ENCODE results near the gene FAM162B. TPM values are rescaled to one million over a fixed set of nuclear protein-coding genes. Genes with fewer than 3 reads are reported as not detected.
"Not testable (repeated sequence)": the region's sequence is repeated elsewhere in the genome, so short reads cannot be mapped to it uniquely, and the experiment has no call there.

Gene FAM162B
- total RNA-seq, 4 donors from 2014 or later, result 1.9 to 5.6 (median 3.5) TPM

DNA sequence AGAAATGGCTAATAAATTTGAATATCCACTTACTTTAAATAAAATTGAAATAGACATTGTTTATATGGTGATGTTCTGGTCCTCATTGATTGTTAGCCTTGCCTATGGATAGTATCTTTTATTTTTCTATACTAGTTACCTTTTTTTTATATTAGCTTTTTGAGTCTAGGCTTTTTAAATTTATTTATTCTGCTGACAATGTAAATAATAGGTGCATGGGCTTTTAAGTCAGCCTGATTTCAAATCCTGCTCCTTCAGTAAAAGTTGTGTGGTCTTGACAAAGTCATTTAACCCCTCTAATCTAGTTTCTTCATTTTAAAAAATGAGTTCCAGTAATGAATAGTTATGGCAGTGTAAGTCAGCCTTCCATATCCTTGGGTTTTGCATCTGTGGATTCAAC lies 38.6 kb downstream of the FAM162B start:
- no peak for TF ChIP-seq POLR2A (IDR thresholded peaks at IDR 0.05)
- TF ChIP-seq, protein P1, sequence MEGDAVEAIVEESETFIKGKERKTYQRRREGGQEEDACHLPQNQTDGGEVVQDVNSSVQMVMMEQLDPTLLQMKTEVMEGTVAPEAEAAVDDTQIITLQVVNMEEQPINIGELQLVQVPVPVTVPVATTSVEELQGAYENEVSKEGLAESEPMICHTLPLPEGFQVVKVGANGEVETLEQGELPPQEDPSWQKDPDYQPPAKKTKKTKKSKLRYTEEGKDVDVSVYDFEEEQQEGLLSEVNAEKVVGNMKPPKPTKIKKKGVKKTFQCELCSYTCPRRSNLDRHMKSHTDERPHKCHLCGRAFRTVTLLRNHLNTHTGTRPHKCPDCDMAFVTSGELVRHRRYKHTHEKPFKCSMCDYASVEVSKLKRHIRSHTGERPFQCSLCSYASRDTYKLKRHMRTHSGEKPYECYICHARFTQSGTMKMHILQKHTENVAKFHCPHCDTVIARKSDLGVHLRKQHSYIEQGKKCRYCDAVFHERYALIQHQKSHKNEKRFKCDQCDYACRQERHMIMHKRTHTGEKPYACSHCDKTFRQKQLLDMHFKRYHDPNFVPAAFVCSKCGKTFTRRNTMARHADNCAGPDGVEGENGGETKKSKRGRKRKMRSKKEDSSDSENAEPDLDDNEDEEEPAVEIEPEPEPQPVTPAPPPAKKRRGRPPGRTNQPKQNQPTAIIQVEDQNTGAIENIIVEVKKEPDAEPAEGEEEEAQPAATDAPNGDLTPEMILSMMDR (IDR thresholded peaks at IDR 0.05), result no peak
- no peak overlapping the region for H3K4me3 ChIP-seq (ENCODE audit: low read depth, poor library complexity, severe bottlenecking)
- intact Hi-C loops (cut with DNase I; ENCODE audit: low total_unique reads), result no loop called here
- no peak for DNase-seq (ENCODE audit: low spot score in 2 of 2)

DNA sequence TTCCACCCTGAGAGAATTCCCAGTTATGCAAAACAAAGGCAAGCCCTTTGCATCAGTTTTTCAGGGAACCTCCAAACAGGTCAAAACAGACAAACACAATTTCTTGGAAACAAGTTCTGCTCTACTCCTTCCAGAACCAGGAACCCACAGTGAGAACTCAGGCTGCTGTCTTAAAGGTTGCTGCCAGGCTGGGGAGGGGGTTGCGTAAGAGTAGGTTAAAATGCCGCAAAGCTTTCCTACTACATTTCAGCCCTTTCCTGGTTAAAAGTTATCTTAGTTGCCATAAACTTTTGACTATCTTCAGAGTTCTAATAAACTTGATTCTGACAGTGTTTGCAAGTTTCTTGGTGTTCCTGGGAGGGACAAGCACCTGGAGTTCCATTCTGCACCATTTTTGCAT lies 50.8 kb downstream of the FAM162B start:
- DNase-seq (ENCODE audit: low spot score in 2 of 2), result no peak
- WGBS, 2 donors, result 92 to 98% methylated on average over 2 of the region's 2 CpGs
- H3K4me3 ChIP-seq (ENCODE audit: low read depth, poor library complexity, severe bottlenecking), result no peak overlapping the region
- intact Hi-C loops (cut with DNase I; ENCODE audit: low total_unique reads), result no loop called here
- no peak for TF ChIP-seq POLR2A (IDR thresholded peaks at IDR 0.05)

DNA sequence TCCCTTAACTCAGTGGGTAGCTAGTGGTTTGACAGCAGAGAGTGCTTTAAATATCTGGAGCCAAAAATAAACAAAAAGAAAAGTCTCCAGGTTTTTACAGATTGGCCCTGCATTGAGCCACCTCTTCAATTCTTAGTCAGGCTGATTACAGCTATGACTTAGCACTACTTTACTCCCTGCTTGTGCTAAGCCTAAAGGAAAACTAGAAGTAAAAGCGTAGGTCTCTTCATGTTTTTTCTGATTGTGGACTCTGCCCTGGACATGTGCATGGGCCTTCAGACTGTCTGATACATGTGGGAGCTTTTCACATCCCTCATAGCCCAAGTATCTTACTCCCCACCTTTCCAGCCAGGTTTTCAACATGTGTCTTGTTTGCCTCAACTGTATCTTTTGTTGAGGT lies 51.2 kb downstream of the FAM162B start:
- TF ChIP-seq POLR2A (IDR thresholded peaks at IDR 0.05), result no peak
- TF ChIP-seq, protein P1 (IDR thresholded peaks at IDR 0.05), result no peak
- H3K4me3 ChIP-seq (ENCODE audit: low read depth, poor library complexity, severe bottlenecking), result no peak overlapping the region
- DNase-seq (ENCODE audit: low spot score in 2 of 2), result no peak
- intact Hi-C loops (cut with DNase I; ENCODE audit: low total_unique reads), result no loop called here
- 92 to 96% methylated on average over 1 of the region's 1 CpG for WGBS, 2 donors

DNA sequence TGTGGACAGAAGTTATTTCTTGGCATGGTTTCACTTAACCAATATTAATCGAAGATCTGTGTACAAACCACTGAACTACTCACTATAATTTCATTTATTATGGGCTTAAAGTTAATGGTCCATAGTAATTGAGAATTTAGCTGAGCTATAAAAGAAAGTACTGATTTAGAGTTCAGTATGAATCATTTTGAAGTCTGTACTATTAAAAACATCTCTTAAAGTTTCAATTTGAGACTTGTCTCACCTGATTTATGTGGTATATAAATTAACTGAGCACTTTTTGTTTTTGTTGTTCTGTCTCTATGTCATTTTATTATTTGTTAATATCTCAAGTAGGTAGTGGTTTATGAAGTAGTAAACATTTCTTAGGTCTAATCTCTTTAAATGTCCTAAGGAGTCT lies 59.6 kb downstream of the FAM162B start:
- intact Hi-C loops (cut with DNase I; ENCODE audit: low total_unique reads), result no loop called here
- 69 to 82% methylated on average over 1 of the region's 1 CpG for WGBS, 2 donors
- DNase-seq (ENCODE audit: low spot score in 2 of 2), result no peak
- TF ChIP-seq, protein P1 (IDR thresholded peaks at IDR 0.05), result no peak
- TF ChIP-seq POLR2A (IDR thresholded peaks at IDR 0.05), result no peak
- no peak overlapping the region for H3K4me3 ChIP-seq (ENCODE audit: low read depth, poor library complexity, severe bottlenecking)

DNA sequence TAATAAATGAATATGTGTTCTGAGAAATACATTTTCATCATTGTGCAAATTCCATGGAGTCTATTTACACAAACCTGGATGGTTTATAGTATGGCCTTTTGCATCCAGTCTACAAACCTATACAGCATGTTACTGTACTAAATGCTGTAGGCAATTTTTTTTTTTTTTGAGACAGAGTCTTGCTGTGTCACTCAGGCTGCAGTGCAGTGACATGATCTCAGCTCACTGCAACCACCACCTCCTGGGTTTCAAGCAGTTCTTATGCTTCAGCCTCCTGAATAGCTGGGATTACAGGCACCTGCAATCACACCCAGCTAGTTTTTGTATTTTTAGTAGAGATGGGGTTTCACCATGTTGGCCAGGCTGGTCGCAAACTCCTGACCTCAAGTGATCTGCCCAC lies 61.6 kb downstream of the FAM162B start:
- intact Hi-C loops (cut with DNase I; ENCODE audit: low total_unique reads); DNase-seq (ENCODE audit: low spot score in 2 of 2); H3K4me3 ChIP-seq (ENCODE audit: low read depth, poor library complexity, severe bottlenecking): not testable (repeated sequence)
- WGBS, 2 donors, result 100% methylated on average over 1 of the region's 1 CpG

Other genes starting within 250 kb of the FAM162B start
- gene TRAPPC3L, start 220.0 kb downstream of the FAM162B start, total RNA-seq, result not detected
- gene CALHM4, start 212.0 kb downstream of the FAM162B start, total RNA-seq, result 1 to 10 TPM in 1 of 4 donors, not detected in 3; 4.5 TPM
- 10 to 100 TPM; 21.9 to 37.1 (median 30.5) TPM for gene RWDD1, start 194.2 kb downstream of the FAM162B start, total RNA-seq
- under 1 TPM in 3 of 4 donors, not detected in 1; 0.19 to 0.68 (median 0.34) TPM for gene RSPH4A, start 149.2 kb downstream of the FAM162B start, total RNA-seq
- gene ZUP1, start 97.0 kb downstream of the FAM162B start, total RNA-seq, result 10 to 100 TPM in 2 of 4 donors, 1 to 10 TPM in 2; 5.8 to 10.5 (median 8.7) TPM
- 10 to 100 TPM in 1 of 4 donors, 1 to 10 TPM in 3; 6.3 to 22.2 (median 8.9) TPM for gene KPNA5, start 84.5 kb downstream of the FAM162B start, total RNA-seq
- not detected for gene GPRC6A, start 63.4 kb upstream of the FAM162B start, total RNA-seq
- gene RFX6, start 111.5 kb upstream of the FAM162B start, total RNA-seq, result not detected